HG03108 (cell line): ENCODE data around the gene HEXD.
"Not testable (repeated sequence)": the region's sequence is repeated elsewhere in the genome, so short reads cannot be mapped to it uniquely, and the experiment has no call there.

Source experiments
- ATAC-seq: cut with Tn5 transposase; IDR thresholded peaks from one replicate; pipeline ENCODE4 v1.9.1; 2021; ENCODE audit warnings: moderate library complexity; ENCODE audit not compliant: unreplicated experiment

HEXD gene

GRCh38 chr17:82382220-82382932, 35.8 kb upstream of the HEXD start:
- not testable (repeated sequence) for ATAC-seq

GRCh38 chr17:82382933-82383255, 35.3 kb upstream of the HEXD start:
- no peak for ATAC-seq

DNA sequence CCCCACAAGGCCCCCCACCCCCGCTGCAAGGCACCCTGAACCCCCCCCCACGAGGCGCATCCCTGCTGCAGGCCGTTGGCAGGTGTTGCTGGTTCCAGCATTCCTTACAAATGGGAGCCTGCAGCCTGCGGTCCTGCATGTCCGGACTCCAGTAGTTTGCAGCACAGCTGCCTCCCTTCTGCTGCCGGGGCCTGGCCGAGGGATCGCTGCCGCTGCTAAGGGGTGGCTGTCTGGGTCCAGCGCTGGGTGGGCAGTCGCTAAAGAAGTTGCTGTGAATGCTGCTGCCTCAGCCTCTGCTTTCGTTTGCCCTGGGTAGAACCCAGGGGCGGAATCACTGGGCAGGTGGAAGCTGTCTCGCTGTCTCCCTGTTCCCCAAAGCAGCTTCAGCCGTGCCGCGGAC, 34.7 kb upstream of the HEXD start:
- no peak for ATAC-seq

DNA sequence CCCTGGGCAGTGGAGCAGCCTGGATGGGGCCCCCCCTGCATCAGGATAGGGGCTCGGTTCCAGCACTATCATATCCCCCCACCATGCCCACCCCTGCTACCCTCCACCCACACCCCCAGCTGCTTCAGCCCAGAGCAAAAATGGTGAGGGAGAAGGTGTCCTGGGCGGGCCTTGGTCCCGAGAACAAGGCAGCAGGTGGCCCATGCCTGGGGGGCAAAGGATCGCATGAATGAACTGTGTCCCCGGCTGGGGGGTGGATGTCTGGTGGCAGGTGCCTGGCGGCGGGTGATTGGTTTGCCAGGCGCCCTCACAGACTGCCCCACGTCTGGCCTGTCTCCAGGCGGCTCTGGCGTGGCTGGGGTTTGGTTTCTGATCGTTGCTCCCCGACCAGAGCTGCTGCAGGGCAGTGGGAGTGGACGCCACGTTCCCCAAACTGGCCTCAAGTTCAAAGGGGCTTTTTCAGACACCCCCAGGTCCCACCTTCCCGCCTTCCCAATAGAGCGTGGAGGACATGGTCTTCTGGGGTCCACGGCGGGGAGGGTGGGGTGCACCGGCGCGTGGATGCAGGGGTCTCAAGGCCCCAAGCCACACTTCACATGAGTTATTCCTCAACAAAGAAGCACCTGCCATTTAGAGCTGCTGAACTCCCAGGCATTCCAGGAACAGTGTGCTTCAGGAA, 34.0 kb upstream of the HEXD start:
- ATAC-seq = no peak

DNA sequence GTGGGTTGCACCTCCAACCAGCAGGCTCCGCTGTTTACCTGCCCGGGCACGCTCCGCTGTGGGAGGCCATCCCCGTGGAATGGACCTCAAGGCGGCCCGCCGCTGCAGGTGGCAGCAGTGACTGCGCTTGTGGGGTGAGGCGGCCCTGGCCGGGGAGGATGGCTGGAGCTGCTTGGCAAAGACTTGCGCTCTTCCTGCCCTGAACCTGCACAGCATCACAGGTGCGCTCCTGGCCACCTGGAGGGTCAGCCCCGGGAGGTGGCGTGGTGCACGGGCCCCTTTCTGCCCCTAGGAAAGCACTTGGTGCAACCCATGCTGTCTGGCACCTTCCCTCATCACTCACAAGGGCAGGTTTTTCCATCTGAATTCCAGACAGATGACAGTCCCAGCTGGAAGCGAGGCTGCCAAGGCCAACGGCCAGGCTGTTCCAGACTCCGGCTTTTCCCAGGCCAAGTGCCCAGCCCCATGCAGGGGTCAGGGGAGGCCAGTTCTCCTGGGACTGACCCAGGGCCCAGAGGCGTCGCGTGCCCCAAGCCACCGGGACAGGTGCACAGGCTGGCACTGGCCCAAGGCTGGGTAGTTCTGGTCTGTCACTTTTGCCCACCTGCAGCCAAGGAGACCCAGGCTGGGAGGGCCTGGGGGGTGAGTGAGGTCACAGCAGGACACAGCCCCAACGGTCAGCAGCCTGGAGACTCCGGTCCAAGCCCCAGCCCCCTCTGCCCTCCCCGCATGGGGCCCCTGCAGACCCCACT, 33.2 kb upstream of the HEXD start:
- ATAC-seq = no peak

GRCh38 chr17:82385559-82386254, 32.4 kb upstream of the HEXD start:
- no peak for ATAC-seq

- no peak for ATAC-seq
Observed at GRCh38 chr17:82386255-82386831, 31.8 kb upstream of the HEXD start.

- no peak for ATAC-seq
Observed at GRCh38 chr17:82386881-82387704, 31.1 kb upstream of the HEXD start.

DNA sequence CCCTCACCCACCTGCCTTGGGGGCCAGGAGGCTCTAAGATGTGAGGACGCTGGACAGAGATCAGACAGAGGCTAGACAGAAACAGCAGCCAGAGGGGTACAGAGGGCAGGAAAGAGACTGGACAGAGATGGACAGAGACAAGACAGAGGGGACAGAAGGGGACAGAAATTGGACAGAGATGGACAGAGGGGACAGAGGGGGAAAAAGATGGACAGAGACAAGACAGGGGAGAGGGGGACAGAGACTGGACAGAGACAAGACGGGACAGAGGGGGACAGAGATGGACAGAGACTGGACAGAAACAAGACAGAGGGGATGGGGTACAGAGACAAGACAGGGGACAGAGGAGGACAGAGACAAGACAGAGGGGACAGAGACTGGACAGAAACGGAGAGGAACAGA, 30.4 kb upstream of the HEXD start:
- no peak for ATAC-seq

DNA sequence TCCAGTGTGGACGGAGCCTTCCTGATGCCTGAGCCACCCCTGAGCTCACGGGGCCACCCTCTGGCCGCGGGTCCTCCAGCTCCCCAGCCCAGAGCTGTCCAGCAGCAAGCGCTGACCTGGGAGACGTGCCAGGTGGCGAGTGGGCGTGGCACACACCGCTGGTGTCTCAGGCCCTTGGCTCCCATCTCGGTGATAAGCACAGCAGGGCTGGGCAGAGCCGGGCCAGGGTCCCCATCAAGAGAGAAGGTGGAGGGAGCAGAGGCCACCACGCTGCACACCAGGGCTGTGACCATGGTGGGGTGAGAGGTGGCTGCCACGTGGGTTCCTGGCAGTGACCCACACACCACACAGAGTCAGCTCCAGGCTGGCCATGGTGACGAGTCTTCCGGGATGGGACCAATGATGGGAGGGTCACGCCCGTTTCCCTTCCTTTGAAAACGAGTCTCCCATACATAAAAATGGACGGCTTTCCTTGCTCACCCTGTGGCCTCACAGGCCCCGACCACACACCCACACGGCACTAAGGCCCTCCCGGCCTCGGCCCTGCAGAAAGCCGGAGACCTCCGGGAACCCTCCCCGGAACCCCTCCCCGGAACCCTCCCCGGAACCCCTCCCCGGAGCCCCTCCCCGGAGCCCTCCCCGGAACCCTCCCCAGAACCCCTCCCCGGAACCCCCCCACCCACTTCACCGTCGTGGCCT, 29.8 kb upstream of the HEXD start:
- no peak for ATAC-seq

GRCh38 chr17:82388922-82389283, 29.2 kb upstream of the HEXD start:
- ATAC-seq = no peak

- ATAC-seq = no peak
Observed at GRCh38 chr17:82389379-82389778, 28.8 kb upstream of the HEXD start.

GRCh38 chr17:82390015-82390859, 27.9 kb upstream of the HEXD start:
- ATAC-seq = no peak

DNA sequence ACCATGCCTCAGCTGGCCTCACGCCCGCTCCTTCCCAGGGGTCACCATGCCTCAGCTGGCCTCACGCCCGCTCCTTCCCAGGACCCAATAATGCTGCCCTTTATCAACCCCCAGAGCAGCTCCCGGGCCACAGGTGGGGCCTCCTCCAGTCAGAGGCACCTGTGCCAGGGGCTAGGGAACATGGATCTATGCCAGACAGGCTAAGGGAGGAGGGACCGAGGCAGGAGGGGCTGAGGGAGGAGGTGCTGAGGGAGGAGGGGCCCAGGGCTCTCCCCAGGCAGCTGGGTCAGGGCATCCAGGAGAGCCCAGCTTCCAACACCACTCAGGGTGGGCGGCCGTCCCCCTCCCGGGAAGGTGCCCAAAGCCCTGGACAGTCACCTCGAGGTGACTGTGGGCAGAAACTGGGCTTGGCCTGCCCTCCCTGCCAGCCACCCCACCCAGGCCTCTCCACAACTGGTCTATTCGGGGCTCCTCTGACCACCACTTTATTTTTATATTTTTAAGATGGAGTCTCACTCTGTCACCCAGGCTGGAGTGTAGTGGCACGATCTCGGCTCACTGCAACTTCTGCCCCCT, 27.2 kb upstream of the HEXD start:
- ATAC-seq = no peak

GRCh38 chr17:82391496-82392066, 26.6 kb upstream of the HEXD start:
- ATAC-seq = no peak

GRCh38 chr17:82392209-82392920, 25.8 kb upstream of the HEXD start:
- no peak for ATAC-seq

- no peak for ATAC-seq
Observed at GRCh38 chr17:82392941-82393340, 25.2 kb upstream of the HEXD start.

DNA sequence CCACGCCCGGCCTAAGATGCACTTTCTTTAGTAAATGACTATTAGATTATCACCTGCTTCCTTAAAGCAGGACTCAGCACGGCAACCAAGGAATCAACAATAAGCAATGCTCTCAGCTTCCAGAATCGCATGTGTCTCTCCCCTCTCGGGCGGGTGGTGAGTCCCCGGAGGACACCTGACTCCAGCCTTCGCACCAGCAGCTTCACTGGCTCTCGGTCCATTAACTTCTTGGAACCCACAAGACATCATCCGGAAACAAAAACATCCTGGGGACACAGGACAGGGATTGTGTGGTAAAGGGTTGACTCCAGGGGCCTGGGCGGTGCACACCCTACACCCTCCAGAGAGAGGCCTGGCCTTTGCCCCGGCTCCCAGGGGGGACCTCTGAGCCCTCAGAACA, 23.9 kb upstream of the HEXD start:
- no peak for ATAC-seq
